Retinal pigment epithelial cell (primary cell): ENCODE results near the gene ZNF385D.

Source experiments
- DNase-seq: peaks from one replicate; pipeline ENCODE4 v3.0.0-alpha.2; 2010; ENCODE audit warnings: low read depth
- H3K4me3 ChIP-seq: 2 replicates; pipeline ENCODE4 v1.5.1; 2011; ENCODE audit warnings: mild to moderate bottlenecking, low read length, control low read depth, moderate library complexity
- TF ChIP-seq, protein P1 (sequence below): conservative IDR thresholded peaks from 2 replicates; pipeline ENCODE4 v1.5.1; 2011; ENCODE audit warnings: low read depth, low read length, control low read depth, inconsistent platforms

Gene ZNF385D

DNA sequence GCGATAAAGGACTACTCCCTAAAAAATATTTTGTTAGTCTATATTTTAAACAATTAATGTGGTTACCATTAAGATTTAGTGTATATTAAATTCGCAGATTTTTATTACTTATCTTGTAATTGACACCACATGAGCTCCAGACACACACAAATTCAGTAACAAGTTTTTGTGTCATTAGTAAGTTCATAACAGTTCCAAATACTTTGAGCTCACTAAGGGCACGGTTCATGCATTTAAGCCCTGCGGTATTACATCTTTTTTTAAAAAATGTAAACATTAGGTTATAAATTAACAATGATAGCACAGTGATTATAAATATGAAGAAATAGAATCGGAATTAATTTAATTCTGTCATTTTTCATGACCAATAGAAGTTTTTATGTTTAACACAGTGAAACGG lies 317.3 kb downstream of the ZNF385D start:
- TF ChIP-seq, protein P1, sequence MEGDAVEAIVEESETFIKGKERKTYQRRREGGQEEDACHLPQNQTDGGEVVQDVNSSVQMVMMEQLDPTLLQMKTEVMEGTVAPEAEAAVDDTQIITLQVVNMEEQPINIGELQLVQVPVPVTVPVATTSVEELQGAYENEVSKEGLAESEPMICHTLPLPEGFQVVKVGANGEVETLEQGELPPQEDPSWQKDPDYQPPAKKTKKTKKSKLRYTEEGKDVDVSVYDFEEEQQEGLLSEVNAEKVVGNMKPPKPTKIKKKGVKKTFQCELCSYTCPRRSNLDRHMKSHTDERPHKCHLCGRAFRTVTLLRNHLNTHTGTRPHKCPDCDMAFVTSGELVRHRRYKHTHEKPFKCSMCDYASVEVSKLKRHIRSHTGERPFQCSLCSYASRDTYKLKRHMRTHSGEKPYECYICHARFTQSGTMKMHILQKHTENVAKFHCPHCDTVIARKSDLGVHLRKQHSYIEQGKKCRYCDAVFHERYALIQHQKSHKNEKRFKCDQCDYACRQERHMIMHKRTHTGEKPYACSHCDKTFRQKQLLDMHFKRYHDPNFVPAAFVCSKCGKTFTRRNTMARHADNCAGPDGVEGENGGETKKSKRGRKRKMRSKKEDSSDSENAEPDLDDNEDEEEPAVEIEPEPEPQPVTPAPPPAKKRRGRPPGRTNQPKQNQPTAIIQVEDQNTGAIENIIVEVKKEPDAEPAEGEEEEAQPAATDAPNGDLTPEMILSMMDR, result no peak
- DNase-seq, result no peak
- H3K4me3 ChIP-seq, result no peak overlapping the region

DNA sequence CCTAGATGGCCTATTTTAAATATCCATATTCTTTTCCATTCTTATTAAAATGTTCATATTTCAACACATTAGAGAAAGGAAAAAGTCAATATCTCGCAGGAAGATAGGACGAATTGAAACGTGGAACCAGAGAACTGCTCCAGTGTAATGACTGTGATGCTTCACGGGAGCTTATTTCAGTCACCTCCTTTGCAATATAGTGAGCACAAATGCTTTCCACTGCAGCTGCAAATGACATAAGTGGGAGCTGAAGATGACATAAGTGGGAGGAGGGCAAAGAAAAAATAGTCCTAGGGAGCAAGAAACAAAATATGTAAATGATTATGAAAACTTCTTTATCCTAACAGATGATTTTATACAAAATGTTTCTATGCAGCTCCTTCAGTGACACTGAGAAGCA lies 324.1 kb downstream of the ZNF385D start:
- TF ChIP-seq, protein P1, result no peak

DNA sequence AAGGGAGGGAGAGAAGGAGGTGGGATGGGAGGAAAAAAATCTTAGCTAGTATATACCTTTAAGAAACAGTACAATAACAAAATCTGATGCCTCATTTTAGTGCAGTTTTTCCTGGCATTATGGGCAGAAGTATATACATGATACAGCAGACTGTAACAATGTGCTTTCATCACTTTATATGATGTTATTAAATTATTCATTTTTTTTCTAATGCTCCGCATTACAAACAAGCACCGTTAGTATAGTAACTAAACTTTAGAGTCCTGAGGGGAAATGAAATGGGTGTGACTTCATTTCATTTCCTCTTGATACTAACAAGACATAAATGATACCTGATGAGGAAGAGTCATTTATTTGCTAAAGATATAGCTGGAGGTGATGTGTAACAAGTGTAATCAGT lies 325.3 kb downstream of the ZNF385D start:
- H3K4me3 ChIP-seq, result no peak overlapping the region

More for the DNA sequence above, 324.1 kb downstream of the ZNF385D start:
- DNase-seq, result no peak
- no peak overlapping the region for H3K4me3 ChIP-seq

DNA sequence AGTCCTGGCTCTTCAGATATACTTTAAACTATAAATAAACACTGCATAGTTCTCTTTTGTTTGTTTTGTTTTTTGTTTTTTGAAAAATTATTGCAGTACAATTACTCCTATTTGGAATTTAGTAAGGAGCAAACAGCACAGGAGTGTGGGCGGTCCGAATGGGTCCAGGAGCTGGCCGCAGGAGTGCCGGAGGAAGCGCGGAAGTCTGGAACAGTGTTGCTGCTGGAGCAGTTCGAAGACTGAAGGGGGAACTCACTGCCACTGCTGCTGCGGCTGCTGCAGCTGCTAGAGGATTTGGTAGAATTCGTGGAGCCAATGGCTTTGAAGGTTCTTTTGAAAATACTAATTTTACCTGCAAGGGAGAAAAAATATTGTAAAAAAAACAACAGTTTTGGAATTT lies 329.9 kb downstream of the ZNF385D start:
- H3K4me3 ChIP-seq, result no peak overlapping the region
- TF ChIP-seq, protein P1, result no peak
- no peak for DNase-seq

More for the DNA sequence above, 325.3 kb downstream of the ZNF385D start:
- TF ChIP-seq, protein P1, result no peak
- no peak for DNase-seq

DNA sequence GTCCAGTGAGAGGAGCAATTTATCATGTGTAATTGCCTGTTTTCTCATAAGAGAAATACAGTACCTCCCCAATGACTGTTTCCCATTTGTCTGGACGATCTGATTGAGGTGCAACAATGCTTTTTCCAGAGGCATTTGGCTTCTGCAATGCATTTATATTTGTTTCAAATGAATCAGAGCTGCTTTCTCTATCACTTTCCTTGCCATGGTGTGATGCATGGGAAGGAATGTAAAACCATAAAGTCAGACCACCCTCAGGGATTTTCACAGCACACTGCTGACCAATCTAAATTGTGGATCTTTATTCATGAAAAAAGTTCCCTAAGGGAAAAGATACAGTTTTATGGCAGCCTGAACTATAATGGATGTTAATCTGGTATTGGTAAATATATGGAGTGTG lies 333.0 kb downstream of the ZNF385D start:
- no peak overlapping the region for H3K4me3 ChIP-seq
- no peak for DNase-seq
- TF ChIP-seq, protein P1, result no peak

DNA sequence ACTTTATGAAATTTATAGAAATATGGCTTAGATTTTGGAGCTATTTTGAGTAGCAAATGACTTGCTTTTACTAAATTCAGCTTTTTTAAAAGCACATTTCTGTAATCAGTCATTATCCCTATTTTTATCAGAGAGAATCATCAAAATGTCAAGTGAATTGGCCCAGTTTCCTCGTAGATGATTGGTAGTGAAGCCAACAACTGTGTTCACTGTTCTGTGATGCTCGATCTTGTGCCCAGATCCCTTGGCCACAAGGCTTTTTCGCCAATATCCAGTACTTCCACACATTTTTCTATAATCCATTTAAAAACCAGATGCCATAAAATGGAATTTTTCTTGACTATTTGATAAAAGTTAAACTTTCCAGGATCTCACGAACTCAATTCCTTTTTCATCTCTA lies 336.5 kb downstream of the ZNF385D start:
- no peak for DNase-seq

DNA sequence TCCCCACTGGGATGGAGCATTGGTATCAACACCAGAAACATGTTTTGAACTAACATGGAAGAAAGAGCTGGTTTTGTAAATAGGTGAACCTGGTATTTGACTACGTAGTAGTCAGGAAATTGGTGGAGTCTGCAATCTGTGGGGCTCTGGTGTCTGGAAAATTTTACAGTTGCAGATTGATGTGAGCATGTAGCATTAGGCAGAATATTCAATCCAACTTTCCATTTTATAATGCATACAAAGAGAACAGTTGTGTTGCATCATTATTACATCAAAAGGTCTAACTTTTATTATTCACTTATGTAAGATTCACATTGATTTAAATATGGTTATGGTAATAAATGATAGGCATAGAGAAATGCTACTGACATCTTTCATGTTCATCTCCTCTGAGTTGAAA lies 340.0 kb downstream of the ZNF385D start:
- DNase-seq, result no peak
- TF ChIP-seq, protein P1, result no peak

More for the DNA sequence above, 336.5 kb downstream of the ZNF385D start:
- TF ChIP-seq, protein P1, result no peak
- no peak overlapping the region for H3K4me3 ChIP-seq

More for the DNA sequence above, 340.0 kb downstream of the ZNF385D start:
- no peak overlapping the region for H3K4me3 ChIP-seq
